Parathyroid adenoma (tissue), 2 donors: Measurements from ENCODE around the gene CAPN15.

Experiments used
- H2AFZ ChIP-seq: fragments of 300-600 bp; sonication (generic); one replicate; pipeline ENCODE4 v1.7.0; 2017; ENCODE audit warnings: antibody characterized with exemption, mild to moderate bottlenecking
- H3K27ac ChIP-seq: fragments of 300-600 bp; sonication (generic); one replicate; pipeline ENCODE4 v1.7.0; 2017
- H3K27me3 ChIP-seq: fragments of 300-600 bp; sonication (generic); one replicate; pipeline ENCODE4 v1.7.0; 2017; ENCODE audit warnings: low read length; ENCODE audit not compliant: control insufficient read depth, insufficient read depth
- H3K36me3 ChIP-seq: fragments of 300-600 bp; sonication (generic); one replicate; pipeline ENCODE4 v1.7.0; 2017; ENCODE audit warnings: low read length; ENCODE audit not compliant: control insufficient read depth, insufficient read depth
- H3K4me1 ChIP-seq: fragments of 300-600 bp; sonication (generic); one replicate; pipeline ENCODE4 v1.7.0; 2017; ENCODE audit warnings: control low read depth
- H3K4me2 ChIP-seq: fragments of 300-600 bp; sonication (generic); one replicate; pipeline ENCODE4 v1.7.0; 2017; ENCODE audit warnings: low read length
- H3K4me3 ChIP-seq: fragments of 300-600 bp; sonication (generic); one replicate; pipeline ENCODE4 v1.7.0; 2017; ENCODE audit warnings: low read depth, low read length
- H3K79me2 ChIP-seq: fragments of 300-600 bp; sonication (generic); one replicate; pipeline ENCODE4 v1.7.0; 2017; ENCODE audit warnings: control low read depth
- H3K9ac ChIP-seq: fragments of 300-600 bp; sonication (generic); one replicate; pipeline ENCODE4 v1.7.0; 2017; ENCODE audit warnings: mild to moderate bottlenecking
- H3K9me3 ChIP-seq: fragments of 300-600 bp; sonication (generic); one replicate; pipeline ENCODE4 v1.7.0; 2017; ENCODE audit warnings: low read length; ENCODE audit not compliant: control insufficient read depth
- TF ChIP-seq, protein P1 (sequence below): fragments of 300-600 bp; sonication (generic); IDR thresholded peaks from one replicate; pipeline ENCODE4 v1.7.0; 2017; ENCODE audit warnings: antibody characterized with exemption, mild to moderate bottlenecking
- donor health status: primary hyperparathyroidism.

Gene CAPN15

DNA sequence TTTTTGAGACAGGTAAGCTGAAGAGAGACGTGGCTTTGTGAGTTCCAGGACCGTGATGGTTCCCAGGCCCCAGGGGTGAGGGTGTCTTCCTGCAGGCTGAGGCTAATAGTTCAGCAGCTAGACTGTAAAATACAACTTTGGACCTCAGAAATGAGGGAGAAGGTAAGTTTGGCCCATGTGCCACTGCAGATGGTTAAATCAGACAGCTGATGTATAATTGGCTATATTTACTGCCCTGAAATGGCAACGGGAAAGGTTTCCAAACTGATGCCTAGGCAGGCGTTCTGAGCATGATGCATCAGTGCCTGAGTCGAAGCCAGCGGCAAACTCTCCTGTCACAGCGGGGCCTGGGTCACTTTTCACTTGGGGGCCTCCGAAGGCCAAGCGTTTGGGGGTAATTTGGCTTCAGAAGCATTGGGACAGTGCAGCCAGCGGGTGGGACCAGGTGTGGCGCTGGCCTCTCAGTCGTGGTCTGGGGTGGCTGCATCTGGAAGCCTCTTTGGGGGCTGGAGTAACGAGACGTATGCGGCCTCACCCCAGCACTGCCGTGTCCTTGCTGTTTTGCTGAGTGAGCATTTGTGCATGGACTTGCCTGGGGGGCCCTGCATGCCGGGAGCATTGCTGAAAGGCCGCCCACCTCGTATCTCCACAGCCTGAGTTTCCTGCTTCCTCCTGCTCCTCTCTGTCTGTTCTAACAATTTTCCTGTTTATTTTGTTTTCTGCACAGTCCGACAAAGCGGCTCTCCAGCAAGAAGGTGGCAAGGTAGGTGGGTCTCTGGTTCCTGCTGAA, 31.2 kb upstream of the CAPN15 start:
- no peaks in the 10 kb centered on the region for H3K27me3 ChIP-seq
- no peaks in the 10 kb centered on the region for H3K4me1 ChIP-seq
- H2AFZ ChIP-seq, result no peak overlapping the region
- H3K9me3 ChIP-seq, result no peaks in the 10 kb centered on the region
- no peak overlapping the region for H3K4me3 ChIP-seq
- no peaks in the 10 kb centered on the region for H3K36me3 ChIP-seq
- H3K4me2 ChIP-seq, result no peak overlapping the region
- TF ChIP-seq, protein P1, sequence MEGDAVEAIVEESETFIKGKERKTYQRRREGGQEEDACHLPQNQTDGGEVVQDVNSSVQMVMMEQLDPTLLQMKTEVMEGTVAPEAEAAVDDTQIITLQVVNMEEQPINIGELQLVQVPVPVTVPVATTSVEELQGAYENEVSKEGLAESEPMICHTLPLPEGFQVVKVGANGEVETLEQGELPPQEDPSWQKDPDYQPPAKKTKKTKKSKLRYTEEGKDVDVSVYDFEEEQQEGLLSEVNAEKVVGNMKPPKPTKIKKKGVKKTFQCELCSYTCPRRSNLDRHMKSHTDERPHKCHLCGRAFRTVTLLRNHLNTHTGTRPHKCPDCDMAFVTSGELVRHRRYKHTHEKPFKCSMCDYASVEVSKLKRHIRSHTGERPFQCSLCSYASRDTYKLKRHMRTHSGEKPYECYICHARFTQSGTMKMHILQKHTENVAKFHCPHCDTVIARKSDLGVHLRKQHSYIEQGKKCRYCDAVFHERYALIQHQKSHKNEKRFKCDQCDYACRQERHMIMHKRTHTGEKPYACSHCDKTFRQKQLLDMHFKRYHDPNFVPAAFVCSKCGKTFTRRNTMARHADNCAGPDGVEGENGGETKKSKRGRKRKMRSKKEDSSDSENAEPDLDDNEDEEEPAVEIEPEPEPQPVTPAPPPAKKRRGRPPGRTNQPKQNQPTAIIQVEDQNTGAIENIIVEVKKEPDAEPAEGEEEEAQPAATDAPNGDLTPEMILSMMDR, result no peak
- no peak overlapping the region for H3K9ac ChIP-seq
- H3K79me2 ChIP-seq, result peaks cover 3% of the 10 kb centered on the region
- H3K27ac ChIP-seq, result no peak overlapping the region

DNA sequence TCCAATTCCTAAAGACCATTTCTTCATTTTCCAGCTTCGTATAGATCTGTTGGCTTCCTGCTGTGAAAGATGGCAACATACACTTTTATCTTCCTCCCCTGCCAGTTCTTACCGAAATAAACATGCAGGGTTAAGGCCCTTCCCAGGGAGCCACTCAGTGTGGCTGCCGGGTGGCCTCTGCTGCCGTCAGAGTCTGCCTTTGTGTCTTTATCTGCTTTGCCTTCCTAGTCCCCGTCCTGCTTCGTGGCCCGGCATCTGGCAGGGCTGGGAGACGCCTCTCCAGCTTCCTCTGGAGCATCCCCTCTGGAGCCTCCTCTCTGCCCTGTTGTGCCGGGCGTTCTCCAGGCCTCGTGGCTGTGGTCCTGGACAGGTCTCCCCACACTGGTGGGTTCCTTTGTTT, 30.3 kb upstream of the CAPN15 start:
- H3K4me2 ChIP-seq, result no peak overlapping the region
- no peak overlapping the region for H2AFZ ChIP-seq
- H3K4me1 ChIP-seq, result no peaks in the 10 kb centered on the region
- no peaks in the 10 kb centered on the region for H3K79me2 ChIP-seq
- no peak overlapping the region for H3K9ac ChIP-seq
- H3K27ac ChIP-seq, result no peak overlapping the region
- no peaks in the 10 kb centered on the region for H3K27me3 ChIP-seq
- H3K4me3 ChIP-seq, result no peak overlapping the region
- H3K36me3 ChIP-seq, result no peaks in the 10 kb centered on the region
- TF ChIP-seq, protein P1, result no peak
- no peaks in the 10 kb centered on the region for H3K9me3 ChIP-seq

DNA sequence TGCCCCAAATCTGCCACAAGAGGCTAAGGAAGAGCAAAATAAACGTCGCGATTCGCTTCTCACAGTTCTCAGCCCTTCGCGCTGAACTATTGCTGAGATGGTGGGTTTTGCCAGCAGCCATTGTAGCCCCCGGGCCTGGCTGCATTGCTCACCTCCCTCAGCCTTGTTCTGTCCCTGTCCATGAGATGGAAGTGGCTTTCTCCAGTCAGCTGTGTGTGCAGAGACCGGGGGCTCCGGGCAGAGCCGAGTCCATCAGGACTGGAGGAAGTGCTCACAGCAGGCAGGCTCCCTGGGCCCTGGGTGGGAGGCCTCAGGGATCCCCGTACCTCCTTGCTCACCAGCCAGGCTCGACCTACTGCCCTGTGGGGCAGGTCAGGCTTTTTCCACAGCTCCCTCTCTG, 27.6 kb upstream of the CAPN15 start:
- Histone ChIP-seq H3K4me3 (no peak overlapping the region), H3K9ac (no peak overlapping the region), H2AFZ (no peak overlapping the region), H3K79me2 (no peaks in the 10 kb centered on the region), H3K9me3 (no peaks in the 10 kb centered on the region), H3K4me1 (no peaks in the 10 kb centered on the region), H3K27me3 (no peaks in the 10 kb centered on the region), H3K4me2 (no peak overlapping the region), H3K36me3 (no peaks in the 10 kb centered on the region), H3K27ac (no peak overlapping the region)
- TF ChIP-seq, protein P1, result no peak

DNA sequence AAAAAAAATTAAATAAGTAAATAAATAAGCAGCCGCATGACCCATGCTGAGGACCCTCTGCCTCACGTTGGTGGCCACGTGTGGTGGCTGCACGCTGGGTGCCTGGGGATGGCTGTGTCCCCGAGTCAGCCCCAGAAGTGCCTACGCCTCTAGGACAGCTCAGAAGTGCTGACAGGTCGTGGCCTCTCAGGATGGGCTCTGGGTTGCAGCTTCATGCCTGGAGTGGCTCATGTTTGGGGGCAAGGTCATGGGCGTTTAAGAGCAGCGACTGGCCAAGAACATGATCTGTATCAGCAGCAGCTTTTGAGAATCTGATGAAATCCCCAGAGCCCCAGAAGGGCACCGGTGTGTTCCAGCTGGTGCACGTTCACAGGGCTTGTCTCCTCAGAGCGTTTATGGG, 26.8 kb upstream of the CAPN15 start:
- no peaks in the 10 kb centered on the region for H3K79me2 ChIP-seq
- H3K27ac ChIP-seq, result no peak overlapping the region
- H3K36me3 ChIP-seq, result no peaks in the 10 kb centered on the region
- H3K27me3 ChIP-seq, result no peaks in the 10 kb centered on the region
- H2AFZ ChIP-seq, result no peak overlapping the region
- TF ChIP-seq, protein P1, result no peak
- H3K4me3 ChIP-seq, result no peak overlapping the region
- no peak overlapping the region for H3K9ac ChIP-seq
- no peaks in the 10 kb centered on the region for H3K4me1 ChIP-seq
- H3K4me2 ChIP-seq, result no peak overlapping the region
- no peaks in the 10 kb centered on the region for H3K9me3 ChIP-seq
